ENCODE results near the gene KLRF2. TPM values are rescaled to one million over a fixed set of nuclear protein-coding genes. Genes with fewer than 3 reads are reported as not detected.

Gene KLRF2
- total RNA-seq, 6 donors from 2014 or later = not detected

DNA sequence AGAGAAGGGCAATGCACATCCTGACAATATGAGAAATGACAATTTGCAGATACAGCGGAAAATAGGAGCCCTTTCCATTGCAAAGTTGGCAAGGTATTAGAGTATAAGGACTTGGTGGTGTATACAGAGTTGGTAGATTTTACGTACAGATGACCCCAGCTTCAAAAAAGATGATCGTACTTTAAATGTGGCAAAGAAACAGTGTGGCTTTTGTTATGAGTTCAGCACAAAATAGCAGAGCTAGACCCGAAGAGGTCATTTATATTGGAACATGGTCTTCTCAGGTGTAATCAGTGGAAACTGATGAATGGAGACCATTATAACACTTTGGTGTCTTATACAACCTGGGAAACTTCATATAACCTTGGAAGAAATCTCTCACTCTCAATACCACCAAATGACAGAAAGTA, 14.4 kb upstream of the KLRF2 start:
- WGBS, 2 donors = 21 to 30% methylated on average over 4 of the region's 4 CpGs
- peaks cover 0 to 4% (median 0%) of the 10 kb centered on the region in 4 donors for H3K9me3 ChIP-seq
- H3K27ac ChIP-seq = peak overlapping the region; percentile 1 to 94 (median 74)
- H3K4me1 ChIP-seq = peaks cover 0 to 10% (median 6%) of the 10 kb centered on the region in 4 donors
- H3K4me3 ChIP-seq = peak overlapping the region in 3 of 4 donors; percentile 37 to 52 (median 48)
- ATAC-seq (ENCODE audit: low FRiP score in 2 of 2) (no peak), DNase-seq (no peak)
- TF ChIP-seq POLR2AphosphoS5 (IDR thresholded peaks at IDR 0.05) = no peak
- H3K36me3 ChIP-seq = no peaks in the 10 kb centered on the region
- no peaks in the 10 kb centered on the region for H3K27me3 ChIP-seq

DNA sequence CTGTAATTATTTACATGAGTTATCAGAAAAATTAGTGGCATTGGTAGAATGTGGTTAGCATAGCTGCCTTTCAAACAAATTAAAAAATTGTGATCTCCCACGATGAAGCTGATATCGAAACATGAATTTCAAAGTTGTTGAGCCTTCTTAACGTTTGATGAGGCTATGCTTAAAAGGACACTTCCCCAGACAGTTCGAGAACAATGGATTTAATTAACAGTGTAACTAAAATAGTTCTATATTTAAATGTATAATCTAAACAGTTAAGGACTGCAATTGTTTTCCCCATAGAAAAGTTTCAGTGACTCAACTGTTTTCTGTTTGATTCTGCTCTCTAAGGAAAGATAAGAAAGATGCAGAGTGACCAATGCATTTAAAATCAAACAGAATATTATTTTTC, 13.8 kb upstream of the KLRF2 start:
- ATAC-seq (ENCODE audit: low FRiP score in 2 of 2) (no peak), DNase-seq (no peak)
- H3K9me3 ChIP-seq = peaks cover 0 to 4% (median 0%) of the 10 kb centered on the region in 4 donors
- no peaks in the 10 kb centered on the region for H3K36me3 ChIP-seq
- H3K4me1 ChIP-seq = peaks cover 0 to 9% (median 6%) of the 10 kb centered on the region in 4 donors
- H3K27me3 ChIP-seq = no peaks in the 10 kb centered on the region
- H3K27ac ChIP-seq = peak overlapping the region; percentile 1 to 94 (median 74)
- peak overlapping the region; percentile 12 to 52 (median 42) for H3K4me3 ChIP-seq
- TF ChIP-seq POLR2A (IDR thresholded peaks at IDR 0.05) = no peak
- no peak for TF ChIP-seq POLR2AphosphoS5 (IDR thresholded peaks at IDR 0.05)
- no peak for TF ChIP-seq CTCF (IDR thresholded peaks at IDR 0.05)
- TF ChIP-seq EP300 (IDR thresholded peaks at IDR 0.05) = no peak
- WGBS, 2 donors = 20 to 25% methylated on average over 4 of the region's 4 CpGs

DNA sequence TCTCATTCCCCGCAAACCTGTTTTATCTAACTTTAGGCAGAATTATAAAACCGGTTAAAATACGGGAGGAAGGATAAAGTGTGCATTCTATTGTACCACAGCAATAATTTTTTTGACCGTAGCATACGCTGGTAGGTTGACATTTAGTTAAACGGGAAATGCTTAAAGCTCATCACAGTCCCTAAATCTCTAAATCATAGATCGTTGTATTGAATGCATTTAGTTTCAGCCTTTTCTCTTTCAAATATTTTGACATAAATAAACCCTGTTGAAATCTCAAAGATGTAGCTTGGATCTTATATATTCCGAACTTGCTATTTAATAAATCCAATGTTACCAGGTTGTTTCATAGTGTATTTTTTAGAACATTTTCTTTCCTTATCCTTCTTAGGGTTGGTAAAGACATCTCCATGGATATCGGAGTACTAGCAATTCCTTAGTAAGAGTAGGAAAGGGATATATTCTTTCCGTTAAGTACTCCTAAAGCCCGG, 12.9 kb upstream of the KLRF2 start:
- peak overlapping the region; percentile 76 to 94 (median 86) for H3K27ac ChIP-seq
- DNase-seq = no peak

DNA sequence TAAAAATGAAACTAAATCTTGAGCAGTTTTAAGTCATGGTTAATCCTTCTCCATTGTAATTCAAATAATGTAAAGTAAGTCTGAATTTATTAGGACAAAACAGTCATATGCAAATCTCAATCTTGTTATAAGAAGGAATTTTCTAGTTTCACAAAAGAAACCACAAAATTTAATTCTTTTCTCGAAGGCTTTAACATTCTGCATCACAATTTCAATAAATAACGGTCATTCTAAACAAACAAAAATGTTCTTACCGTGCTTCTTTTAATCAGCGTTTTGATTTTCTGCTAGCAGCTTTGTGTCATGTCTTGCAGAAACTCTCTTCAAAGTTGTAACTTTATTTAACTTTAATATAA, 12.4 kb upstream of the KLRF2 start:
- ATAC-seq (ENCODE audit: low FRiP score in 2 of 2) (no peak), DNase-seq (no peak)
- Histone ChIP-seq H3K27me3 (no peaks in the 10 kb centered on the region), H3K9me3 (peaks cover 0 to under 1% (median 0%) of the 10 kb centered on the region in 4 donors), H3K27ac (peak overlapping the region; percentile 76 to 94 (median 86)), H3K36me3 (no peaks in the 10 kb centered on the region), H3K4me3 (peak overlapping the region; percentile 30 to 52 (median 42)), H3K4me1 (peaks cover 0 to 9% (median 4%) of the 10 kb centered on the region in 4 donors)
- TF ChIP-seq POLR2AphosphoS5 (IDR thresholded peaks at IDR 0.05) (no peak), CTCF (IDR thresholded peaks at IDR 0.05) (no peak), POLR2A (IDR thresholded peaks at IDR 0.05) (no peak), EP300 (IDR thresholded peaks at IDR 0.05) (no peak)
- 29 to 32% methylated on average over 4 of the region's 4 CpGs for WGBS, 2 donors

More for the DNA sequence above, 12.9 kb upstream of the KLRF2 start:
- Histone ChIP-seq H3K4me3 (peak overlapping the region; percentile 30 to 52 (median 42)), H3K27me3 (no peaks in the 10 kb centered on the region), H3K36me3 (no peaks in the 10 kb centered on the region), H3K4me1 (peaks cover 0 to 9% (median 4%) of the 10 kb centered on the region in 4 donors), H3K9me3 (peaks cover 0 to 4% (median 0%) of the 10 kb centered on the region in 4 donors)
- no peak for ATAC-seq (ENCODE audit: low FRiP score in 2 of 2)
- 36 to 41% methylated on average over 11 of the region's 11 CpGs for WGBS, 2 donors
- TF ChIP-seq POLR2AphosphoS5 (IDR thresholded peaks at IDR 0.05) (no peak), CTCF (IDR thresholded peaks at IDR 0.05) (no peak), EP300 (IDR thresholded peaks at IDR 0.05) (no peak)

- H3K4me1 ChIP-seq = peaks cover 0 to 9% (median 4%) of the 10 kb centered on the region in 4 donors
- peak within 1 kb of the TSS; percentile 76 to 94 (median 86) for H3K27ac ChIP-seq
- H3K27me3 ChIP-seq = no peaks in the 10 kb centered on the region
- ATAC-seq (ENCODE audit: low FRiP score in 2 of 2) = peak; percentile 71 to 83
- 5 to 8% methylated on average over 11 of the region's 11 CpGs for WGBS, 2 donors
- no peak for DNase-seq
- TF ChIP-seq POLR2AphosphoS5 (IDR thresholded peaks at IDR 0.05) (peak in 1 of 2 donors; percentile 32), EP300 (IDR thresholded peaks at IDR 0.05) (no peak), POLR2A (IDR thresholded peaks at IDR 0.05) (peak in 3 of 4 donors; percentile 22 to 76 (median 44)), CTCF (IDR thresholded peaks at IDR 0.05) (no peak)
- H3K4me3 ChIP-seq = peak within 1 kb of the TSS; percentile 30 to 52 (median 42)
- no peaks in the 10 kb centered on the region for H3K36me3 ChIP-seq
- H3K9me3 ChIP-seq = no peaks in the 10 kb centered on the region
Measured at GRCh38 chr12:9869307-9870161, 11.8 kb upstream of the KLRF2 start, which contains the start of gene CLEC2B. TSS of gene CLEC2B (minus strand) at chr12:9869354.
